Measurements from ENCODE around the gene SCGB1A1. TPM values are rescaled to one million over a fixed set of nuclear protein-coding genes. Genes with fewer than 3 reads are reported as not detected.

Gene SCGB1A1, protein sequence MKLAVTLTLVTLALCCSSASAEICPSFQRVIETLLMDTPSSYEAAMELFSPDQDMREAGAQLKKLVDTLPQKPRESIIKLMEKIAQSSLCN
- total RNA-seq, result not detected

DNA sequence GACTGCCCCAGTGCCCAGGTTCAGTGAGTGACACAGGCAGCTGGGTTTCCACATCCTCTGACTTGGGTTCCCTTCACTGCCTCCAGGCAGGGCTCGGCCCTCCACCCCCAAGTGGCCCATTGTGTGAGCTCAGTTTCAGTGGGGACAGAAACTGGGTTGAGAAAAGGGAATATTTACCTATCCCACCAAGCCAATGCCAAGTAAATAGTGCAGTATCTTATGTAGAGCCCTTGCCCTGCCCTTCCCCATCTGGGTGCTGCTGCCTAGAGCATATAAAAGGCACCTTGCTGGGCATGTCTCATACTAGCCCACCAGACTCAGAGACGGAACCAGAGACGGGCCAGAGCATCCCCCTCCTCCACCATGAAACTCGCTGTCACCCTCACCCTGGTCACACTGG lies at the start of gene SCGB1A1:
SCGB1A1 (plus strand) TSS at position 301 of the 400 bp plus-strand sequence; CDS start at position 364, 63 bp downstream.
- H3K27ac ChIP-seq, result no peak within 1 kb of the TSS
- H3K4me3 ChIP-seq, result no peak within 1 kb of the TSS
- no peaks in the 10 kb centered on the region for H3K27me3 ChIP-seq (replicated peaks; ENCODE audit: insufficient read depth)
- no peaks in the 10 kb centered on the region for H3K36me3 ChIP-seq
- no peak for ATAC-seq (ENCODE audit: insufficient number of reproducible peaks, low FRiP score, low read depth)
- no peak for DNase-seq (ENCODE audit: low spot score)
- H3K9me3 ChIP-seq, result no peaks in the 10 kb centered on the region
- peaks cover 0 to 7% of the 10 kb centered on the region in 2 donors for H3K4me1 ChIP-seq (ENCODE audit: control insufficient read depth in 1 of 2, low read depth in 2 of 2)
- TF ChIP-seq, protein P1, sequence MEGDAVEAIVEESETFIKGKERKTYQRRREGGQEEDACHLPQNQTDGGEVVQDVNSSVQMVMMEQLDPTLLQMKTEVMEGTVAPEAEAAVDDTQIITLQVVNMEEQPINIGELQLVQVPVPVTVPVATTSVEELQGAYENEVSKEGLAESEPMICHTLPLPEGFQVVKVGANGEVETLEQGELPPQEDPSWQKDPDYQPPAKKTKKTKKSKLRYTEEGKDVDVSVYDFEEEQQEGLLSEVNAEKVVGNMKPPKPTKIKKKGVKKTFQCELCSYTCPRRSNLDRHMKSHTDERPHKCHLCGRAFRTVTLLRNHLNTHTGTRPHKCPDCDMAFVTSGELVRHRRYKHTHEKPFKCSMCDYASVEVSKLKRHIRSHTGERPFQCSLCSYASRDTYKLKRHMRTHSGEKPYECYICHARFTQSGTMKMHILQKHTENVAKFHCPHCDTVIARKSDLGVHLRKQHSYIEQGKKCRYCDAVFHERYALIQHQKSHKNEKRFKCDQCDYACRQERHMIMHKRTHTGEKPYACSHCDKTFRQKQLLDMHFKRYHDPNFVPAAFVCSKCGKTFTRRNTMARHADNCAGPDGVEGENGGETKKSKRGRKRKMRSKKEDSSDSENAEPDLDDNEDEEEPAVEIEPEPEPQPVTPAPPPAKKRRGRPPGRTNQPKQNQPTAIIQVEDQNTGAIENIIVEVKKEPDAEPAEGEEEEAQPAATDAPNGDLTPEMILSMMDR (IDR thresholded peaks at IDR 0.05), result no peak

DNA sequence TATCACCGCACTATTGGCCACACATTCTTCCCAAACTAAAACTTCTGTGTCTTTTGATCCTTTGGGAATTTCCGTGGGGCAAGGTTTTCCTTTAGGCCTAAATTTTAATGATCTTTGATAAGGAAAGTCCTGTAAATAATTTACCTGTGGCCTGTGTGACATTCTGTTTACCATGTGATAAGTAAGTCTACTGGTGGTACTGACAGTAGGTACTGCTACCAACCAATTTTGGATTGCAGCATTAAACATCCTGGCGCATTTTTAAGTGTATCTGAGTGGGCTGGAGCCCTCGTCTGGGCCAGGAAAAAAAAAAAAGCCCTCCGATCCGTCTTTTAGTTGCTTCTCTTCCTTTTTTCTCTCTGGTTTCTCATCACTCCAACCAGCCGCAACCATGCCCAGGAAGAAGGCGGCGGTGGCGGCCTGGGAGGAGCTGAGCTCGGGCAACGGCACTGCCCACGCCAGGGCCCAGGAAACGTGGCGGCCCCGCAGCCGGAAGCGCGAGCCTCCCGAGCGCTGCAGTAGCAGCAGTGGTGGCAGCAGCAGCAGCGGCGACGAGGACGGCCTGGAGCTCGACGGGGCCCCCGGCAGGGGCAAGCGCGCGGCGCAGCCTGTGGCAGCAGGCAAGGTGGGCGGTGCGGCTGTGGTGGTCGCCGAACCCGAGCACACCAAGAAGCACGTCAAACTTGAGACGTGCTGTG lies 47.9 kb upstream of the SCGB1A1 start:
- H3K4me1 ChIP-seq (ENCODE audit: control insufficient read depth in 1 of 2, low read depth in 2 of 2), result no peaks in the 10 kb centered on the region
- no peaks in the 10 kb centered on the region for H3K36me3 ChIP-seq
- H3K27me3 ChIP-seq (replicated peaks; ENCODE audit: insufficient read depth), result no peaks in the 10 kb centered on the region
- H3K4me3 ChIP-seq, result peak overlapping the region; percentile 52
- H3K27ac ChIP-seq, result no peak overlapping the region
- DNase-seq (ENCODE audit: low spot score), result no peak
- TF ChIP-seq, protein P1 (IDR thresholded peaks at IDR 0.05), result no peak
- no peak for ATAC-seq (ENCODE audit: insufficient number of reproducible peaks, low FRiP score, low read depth)
- no peaks in the 10 kb centered on the region for H3K9me3 ChIP-seq

DNA sequence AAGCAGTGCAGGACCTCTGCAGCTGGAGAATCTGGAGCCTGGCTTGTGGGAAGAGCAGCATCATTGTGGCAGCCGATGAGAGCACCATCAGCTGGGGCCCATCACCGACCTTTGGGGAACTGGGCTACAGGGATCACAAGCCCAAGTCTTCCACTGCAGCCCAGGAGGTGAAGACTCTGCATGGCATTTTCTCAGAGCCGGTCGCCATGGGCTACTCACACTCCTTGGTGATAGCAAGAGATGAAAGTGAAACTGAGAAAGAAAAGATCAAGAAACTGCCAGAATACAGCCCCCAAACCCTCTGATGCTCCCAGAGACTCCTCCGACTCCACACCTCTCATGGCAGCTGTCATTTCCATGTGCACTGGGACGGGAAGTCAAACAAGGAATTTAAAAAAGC lies 46.0 kb upstream of the SCGB1A1 start:
- Histone ChIP-seq H3K4me3 (no peak overlapping the region), H3K27ac (no peak overlapping the region), H3K36me3 (no peaks in the 10 kb centered on the region), H3K27me3 (replicated peaks; ENCODE audit: insufficient read depth) (no peaks in the 10 kb centered on the region), H3K4me1 (ENCODE audit: control insufficient read depth in 1 of 2, low read depth in 2 of 2) (no peaks in the 10 kb centered on the region), H3K9me3 (no peaks in the 10 kb centered on the region)
- DNase-seq (ENCODE audit: low spot score) (no peak), ATAC-seq (ENCODE audit: insufficient number of reproducible peaks, low FRiP score, low read depth) (no peak)
- TF ChIP-seq, protein P1 (IDR thresholded peaks at IDR 0.05), result no peak

DNA sequence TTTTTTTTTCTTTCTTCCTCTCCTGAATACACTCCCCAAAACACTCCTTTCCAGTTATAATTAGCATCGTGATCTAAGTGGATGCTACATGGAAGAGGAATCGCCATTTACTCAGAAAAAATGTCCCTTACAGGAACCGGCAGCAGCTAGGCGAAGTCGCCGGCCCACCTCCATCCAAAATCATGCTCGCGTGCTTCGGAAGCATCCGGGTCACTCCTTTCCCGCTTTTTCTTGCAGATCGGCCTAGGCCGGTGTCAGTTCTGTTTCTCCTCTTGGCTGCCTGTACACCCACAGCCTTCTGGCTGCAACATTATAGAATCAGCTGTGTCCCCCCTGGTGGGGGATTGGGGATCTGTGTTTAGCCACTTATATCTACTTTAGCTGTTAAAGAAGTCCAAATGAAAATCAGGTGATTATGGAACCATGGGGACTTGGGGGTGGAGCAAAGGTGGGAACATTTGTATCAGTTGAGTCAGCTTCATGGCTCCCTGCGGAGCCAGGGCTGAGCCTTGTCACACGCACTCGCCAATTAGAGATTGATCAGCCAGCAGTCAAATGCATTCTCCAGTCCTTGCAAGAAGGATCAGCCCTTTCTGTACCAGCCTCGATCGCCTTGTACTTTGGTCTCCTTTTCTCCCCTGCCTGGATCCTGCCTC lies 45.2 kb upstream of the SCGB1A1 start:
- H3K4me1 ChIP-seq (ENCODE audit: control insufficient read depth in 1 of 2, low read depth in 2 of 2), result no peaks in the 10 kb centered on the region
- DNase-seq (ENCODE audit: low spot score) (no peak), ATAC-seq (ENCODE audit: insufficient number of reproducible peaks, low FRiP score, low read depth) (no peak)
- H3K27me3 ChIP-seq (replicated peaks; ENCODE audit: insufficient read depth), result no peaks in the 10 kb centered on the region
- no peak overlapping the region for H3K4me3 ChIP-seq
- TF ChIP-seq, protein P1 (IDR thresholded peaks at IDR 0.05), result no peak
- H3K9me3 ChIP-seq, result no peaks in the 10 kb centered on the region
- H3K36me3 ChIP-seq, result no peaks in the 10 kb centered on the region
- H3K27ac ChIP-seq, result no peak overlapping the region

DNA sequence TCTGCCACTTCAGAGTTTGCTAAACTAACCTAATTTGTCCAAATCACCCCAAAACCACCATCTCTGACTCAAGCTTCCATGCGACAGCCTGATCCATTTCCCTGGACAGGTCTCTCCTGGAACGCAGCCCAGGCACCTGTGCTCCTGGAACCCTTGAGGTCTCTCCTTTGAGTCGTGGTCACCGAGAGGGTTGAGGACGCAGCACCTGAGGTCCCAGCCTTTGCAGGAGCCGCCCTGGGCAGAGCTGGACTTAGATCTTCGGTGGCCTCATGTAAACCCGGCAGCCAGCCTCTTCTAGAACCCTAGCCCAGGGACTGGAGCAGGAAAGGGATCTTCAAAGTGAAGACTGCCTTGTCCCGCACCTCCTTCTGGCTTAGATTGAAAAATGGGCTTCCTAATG lies 44.0 kb upstream of the SCGB1A1 start:
- H3K36me3 ChIP-seq, result no peaks in the 10 kb centered on the region
- no peak overlapping the region for H3K27ac ChIP-seq
- no peaks in the 10 kb centered on the region for H3K9me3 ChIP-seq
- TF ChIP-seq, protein P1 (IDR thresholded peaks at IDR 0.05), result no peak
- no peak for DNase-seq (ENCODE audit: low spot score)
- H3K4me1 ChIP-seq (ENCODE audit: control insufficient read depth in 1 of 2, low read depth in 2 of 2), result no peaks in the 10 kb centered on the region
- no peak for ATAC-seq (ENCODE audit: insufficient number of reproducible peaks, low FRiP score, low read depth)
- no peak overlapping the region for H3K4me3 ChIP-seq
- H3K27me3 ChIP-seq (replicated peaks; ENCODE audit: insufficient read depth), result no peaks in the 10 kb centered on the region
